Measurements from ENCODE around the gene PEX12. TPM values are rescaled to one million over a fixed set of nuclear protein-coding genes. Genes with fewer than 3 reads are reported as not detected.

Gene PEX12
- total RNA-seq, 2 donors from 2014 or later: 4.0 to 4.8 TPM

DNA sequence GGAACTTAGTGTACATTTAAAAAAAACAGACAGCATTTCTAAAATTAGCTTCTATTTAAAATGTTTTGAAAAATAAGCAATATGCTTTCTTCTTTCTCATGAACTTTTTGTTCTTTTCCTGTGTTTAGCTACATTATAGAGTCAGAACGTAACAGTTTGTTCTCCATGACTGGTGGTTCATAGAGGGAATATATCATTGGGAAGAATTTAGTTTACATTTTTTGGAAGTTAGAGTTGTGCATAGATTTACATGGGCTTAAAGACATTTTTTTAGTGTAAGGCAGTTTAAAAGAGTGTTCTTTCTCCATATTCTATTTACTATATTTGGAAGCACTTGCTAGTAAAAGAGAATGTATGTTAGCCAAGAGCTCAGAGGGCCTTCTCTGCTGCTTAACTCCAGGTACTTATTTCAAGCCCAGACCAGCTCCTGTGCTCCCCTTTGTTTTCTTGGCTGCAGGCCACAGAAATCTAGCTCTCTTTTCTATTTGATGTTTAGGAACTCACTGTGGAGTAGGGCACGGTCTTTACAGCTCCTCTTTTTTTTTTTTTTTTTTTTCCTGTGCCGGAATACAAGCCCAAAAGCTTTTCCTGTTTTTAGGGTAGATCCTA, 29.0 kb upstream of the PEX12 start:
- Mint-ChIP-seq H3K27ac (no peak overlapping the region), H3K27me3 (ENCODE audit: insufficient read depth) (no peaks in the 10 kb centered on the region), H3K36me3 (ENCODE audit: low read depth) (peaks cover 62% of the 10 kb centered on the region), H3K4me1 (no peaks in the 10 kb centered on the region), H3K9me3 (no peaks in the 10 kb centered on the region), H3K4me3 (no peak overlapping the region)
- 98% methylated on average over 2 of the region's 3 CpGs; no CpG with 5 or more reads in 1 of the 2 experiments for WGBS, 2 experiments (ENCODE audit: insufficient coverage in 1 of 2, insufficient read length in 1 of 2)
- TF ChIP-seq, protein P1, sequence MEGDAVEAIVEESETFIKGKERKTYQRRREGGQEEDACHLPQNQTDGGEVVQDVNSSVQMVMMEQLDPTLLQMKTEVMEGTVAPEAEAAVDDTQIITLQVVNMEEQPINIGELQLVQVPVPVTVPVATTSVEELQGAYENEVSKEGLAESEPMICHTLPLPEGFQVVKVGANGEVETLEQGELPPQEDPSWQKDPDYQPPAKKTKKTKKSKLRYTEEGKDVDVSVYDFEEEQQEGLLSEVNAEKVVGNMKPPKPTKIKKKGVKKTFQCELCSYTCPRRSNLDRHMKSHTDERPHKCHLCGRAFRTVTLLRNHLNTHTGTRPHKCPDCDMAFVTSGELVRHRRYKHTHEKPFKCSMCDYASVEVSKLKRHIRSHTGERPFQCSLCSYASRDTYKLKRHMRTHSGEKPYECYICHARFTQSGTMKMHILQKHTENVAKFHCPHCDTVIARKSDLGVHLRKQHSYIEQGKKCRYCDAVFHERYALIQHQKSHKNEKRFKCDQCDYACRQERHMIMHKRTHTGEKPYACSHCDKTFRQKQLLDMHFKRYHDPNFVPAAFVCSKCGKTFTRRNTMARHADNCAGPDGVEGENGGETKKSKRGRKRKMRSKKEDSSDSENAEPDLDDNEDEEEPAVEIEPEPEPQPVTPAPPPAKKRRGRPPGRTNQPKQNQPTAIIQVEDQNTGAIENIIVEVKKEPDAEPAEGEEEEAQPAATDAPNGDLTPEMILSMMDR (conservative IDR thresholded peaks at IDR 0.05): no peak
- Histone ChIP-seq H3K4me3 (ENCODE audit: low read length) (no peak overlapping the region), H3K9me3 (ENCODE audit: control insufficient read depth, low read length) (no peaks in the 10 kb centered on the region), H3K27me3 (ENCODE audit: control insufficient read depth, insufficient read depth, low read length, poor library complexity, severe bottlenecking) (no peaks in the 10 kb centered on the region), H3K9ac (ENCODE audit: extremely low read depth, low read length, poor library complexity, severe bottlenecking) (no peak overlapping the region), H3K27ac (ENCODE audit: low read depth, low read length) (no peak overlapping the region), H3K36me3 (ENCODE audit: control insufficient read depth, insufficient read depth, low read length) (peaks cover 75% of the 10 kb centered on the region), H3K4me1 (ENCODE audit: control insufficient read depth, insufficient read depth, low read length) (no peaks in the 10 kb centered on the region)
- DNase-seq: no peak

DNA sequence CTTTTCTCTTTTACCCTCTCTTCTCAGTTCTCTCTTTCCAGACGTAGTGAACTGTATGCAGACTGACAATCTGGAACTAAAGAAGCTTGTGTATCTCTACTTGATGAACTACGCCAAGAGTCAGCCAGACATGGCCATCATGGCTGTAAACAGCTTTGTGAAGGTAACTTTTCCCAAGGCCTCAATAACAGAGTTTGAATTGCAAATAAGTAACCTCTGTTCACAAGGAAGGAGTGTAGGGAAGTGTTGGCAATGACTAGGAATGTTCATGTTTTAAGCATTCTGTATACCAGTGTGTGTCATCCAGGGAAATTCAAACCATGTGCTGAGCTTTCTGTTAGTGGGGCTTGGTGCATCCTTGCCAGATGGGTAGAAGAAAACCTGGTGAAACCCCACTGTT, 27.3 kb upstream of the PEX12 start:
- H3K9me3 ChIP-seq (ENCODE audit: control insufficient read depth, low read length): no peaks in the 10 kb centered on the region
- H3K27me3 ChIP-seq (ENCODE audit: control insufficient read depth, insufficient read depth, low read length, poor library complexity, severe bottlenecking): no peaks in the 10 kb centered on the region
- Mint-ChIP-seq H3K36me3 (ENCODE audit: low read depth) (peaks cover 68% of the 10 kb centered on the region), H3K4me1 (no peaks in the 10 kb centered on the region), H3K27me3 (ENCODE audit: insufficient read depth) (no peaks in the 10 kb centered on the region), H3K27ac (no peak overlapping the region), H3K4me3 (no peak overlapping the region), H3K9me3 (no peaks in the 10 kb centered on the region)
- no peak for DNase-seq
- no peak overlapping the region for H3K9ac ChIP-seq (ENCODE audit: extremely low read depth, low read length, poor library complexity, severe bottlenecking)
- H3K36me3 ChIP-seq (ENCODE audit: control insufficient read depth, insufficient read depth, low read length): peaks cover 77% of the 10 kb centered on the region
- no peak overlapping the region for H3K27ac ChIP-seq (ENCODE audit: low read depth, low read length)
- WGBS, 2 experiments (ENCODE audit: insufficient coverage in 1 of 2, insufficient read length in 1 of 2): 83 to 100% methylated on average over 1 to 2 of the region's 2 CpGs
- H3K4me3 ChIP-seq (ENCODE audit: low read length): no peak overlapping the region
- TF ChIP-seq, protein P1 (conservative IDR thresholded peaks at IDR 0.05): no peak
- H3K4me1 ChIP-seq (ENCODE audit: control insufficient read depth, insufficient read depth, low read length): no peaks in the 10 kb centered on the region

DNA sequence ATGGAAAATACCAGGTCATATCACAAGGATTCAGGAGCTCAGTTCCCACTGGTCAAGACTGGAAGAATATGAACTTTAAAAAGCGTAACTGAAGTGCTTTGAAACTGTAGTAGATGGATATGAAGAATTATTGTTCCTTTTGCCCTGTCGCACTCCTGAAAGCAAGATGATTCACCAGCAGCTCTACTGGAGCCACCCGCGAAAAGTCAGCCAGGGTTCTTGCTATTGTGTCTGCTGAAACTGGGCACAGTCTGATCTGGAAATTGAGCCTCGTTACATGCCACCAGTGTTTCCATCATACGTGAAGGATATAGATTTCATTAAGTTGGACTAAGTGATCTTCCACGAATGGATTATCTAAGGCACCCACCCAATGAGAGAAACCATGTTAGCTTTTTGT, 25.3 kb upstream of the PEX12 start:
- Histone ChIP-seq H3K27me3 (ENCODE audit: control insufficient read depth, insufficient read depth, low read length, poor library complexity, severe bottlenecking) (no peaks in the 10 kb centered on the region), H3K9ac (ENCODE audit: extremely low read depth, low read length, poor library complexity, severe bottlenecking) (no peak overlapping the region), H3K36me3 (ENCODE audit: control insufficient read depth, insufficient read depth, low read length) (peaks cover 85% of the 10 kb centered on the region), H3K4me1 (ENCODE audit: control insufficient read depth, insufficient read depth, low read length) (no peaks in the 10 kb centered on the region), H3K27ac (ENCODE audit: low read depth, low read length) (no peak overlapping the region), H3K4me3 (ENCODE audit: low read length) (no peak overlapping the region), H3K9me3 (ENCODE audit: control insufficient read depth, low read length) (no peaks in the 10 kb centered on the region)
- no peaks in the 10 kb centered on the region for H3K4me1 Mint-ChIP-seq
- H3K27ac Mint-ChIP-seq: no peak overlapping the region
- no peak for DNase-seq
- H3K36me3 Mint-ChIP-seq (ENCODE audit: low read depth): peaks cover 71% of the 10 kb centered on the region
- no peaks in the 10 kb centered on the region for H3K9me3 Mint-ChIP-seq
- TF ChIP-seq, protein P1 (conservative IDR thresholded peaks at IDR 0.05): no peak
- H3K4me3 Mint-ChIP-seq: no peak overlapping the region
- H3K27me3 Mint-ChIP-seq (ENCODE audit: insufficient read depth): no peaks in the 10 kb centered on the region
- 94 to 98% methylated on average over 5 to 6 of the region's 7 CpGs for WGBS, 2 experiments (ENCODE audit: insufficient coverage in 1 of 2, insufficient read length in 1 of 2)
